AG04449 (cell line): ENCODE measurements around the gene TAF9.
"Not testable (repeated sequence)": the region's sequence is repeated elsewhere in the genome, so short reads cannot be mapped to it uniquely, and the experiment has no call there.

Experiments used
- CTCF ChIA-PET: fragments of 350-600 bp; formaldehyde crosslinking; extraction: SDS; loops from one replicate; lab custom pipeline; 2021; ENCODE audit warnings: antibody characterized with exemption; lab: Yijun Ruan, JAX
- POLR2A ChIA-PET: fragments of 400-600, 350-600 bp; formaldehyde crosslinking; extraction: SDS; loops from one replicate; lab custom pipeline; 2020; ENCODE audit warnings: antibody characterized with exemption, inconsistent platforms; lab: Yijun Ruan, JAX
- DNase-seq: peaks from one replicate; pipeline ENCODE4 v3.0.0-alpha.2; 2010; ENCODE audit warnings: low read depth, low spot score
- H3K4me3 ChIP-seq: 2 replicates; pipeline ENCODE4 v1.5.1; 2011; ENCODE audit warnings: low read depth, mild to moderate bottlenecking, control low read depth, low read length
- TF ChIP-seq, protein P1 (sequence below): IDR thresholded peaks from one replicate; pipeline ENCODE4 v1.5.1; 2011; ENCODE audit warnings: mild to moderate bottlenecking, moderate library complexity, low read length, control low read depth, inconsistent platforms; ENCODE audit not compliant: insufficient read depth; ENCODE audit errors: missing control alignments

Gene TAF9

DNA sequence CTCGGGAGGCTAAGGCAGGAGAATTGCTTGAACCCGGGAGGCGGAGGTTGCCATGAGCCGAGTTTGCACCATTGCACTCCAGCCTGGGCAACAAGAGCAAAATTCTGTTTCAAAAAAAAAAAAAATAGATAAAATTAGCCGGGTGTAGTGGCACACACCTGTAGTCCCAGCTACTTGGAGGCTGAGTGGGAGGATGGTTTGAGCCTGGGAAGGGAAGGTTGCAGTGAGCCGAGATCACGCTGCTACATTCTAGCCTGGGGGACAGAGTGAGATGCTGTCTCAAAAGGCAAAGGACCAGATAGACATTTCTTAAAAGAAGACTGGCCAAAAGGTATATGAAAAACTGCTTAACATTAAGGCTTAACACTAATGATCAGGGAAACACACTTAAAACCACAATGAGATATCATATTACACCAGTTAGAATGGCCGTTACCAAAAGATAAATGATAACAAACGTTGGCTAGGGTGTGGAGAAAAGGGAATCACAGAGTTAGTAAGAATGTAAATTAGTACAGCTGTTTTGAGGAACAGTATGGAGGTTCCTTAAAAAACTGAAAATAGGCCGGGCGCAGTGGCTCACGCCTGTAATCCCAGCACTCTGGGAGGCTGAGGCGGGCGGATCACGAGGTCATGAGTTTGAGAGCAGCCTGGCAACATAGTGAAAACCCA is 35.5 kb upstream of the TAF9 start:
- TF ChIP-seq, protein P1, sequence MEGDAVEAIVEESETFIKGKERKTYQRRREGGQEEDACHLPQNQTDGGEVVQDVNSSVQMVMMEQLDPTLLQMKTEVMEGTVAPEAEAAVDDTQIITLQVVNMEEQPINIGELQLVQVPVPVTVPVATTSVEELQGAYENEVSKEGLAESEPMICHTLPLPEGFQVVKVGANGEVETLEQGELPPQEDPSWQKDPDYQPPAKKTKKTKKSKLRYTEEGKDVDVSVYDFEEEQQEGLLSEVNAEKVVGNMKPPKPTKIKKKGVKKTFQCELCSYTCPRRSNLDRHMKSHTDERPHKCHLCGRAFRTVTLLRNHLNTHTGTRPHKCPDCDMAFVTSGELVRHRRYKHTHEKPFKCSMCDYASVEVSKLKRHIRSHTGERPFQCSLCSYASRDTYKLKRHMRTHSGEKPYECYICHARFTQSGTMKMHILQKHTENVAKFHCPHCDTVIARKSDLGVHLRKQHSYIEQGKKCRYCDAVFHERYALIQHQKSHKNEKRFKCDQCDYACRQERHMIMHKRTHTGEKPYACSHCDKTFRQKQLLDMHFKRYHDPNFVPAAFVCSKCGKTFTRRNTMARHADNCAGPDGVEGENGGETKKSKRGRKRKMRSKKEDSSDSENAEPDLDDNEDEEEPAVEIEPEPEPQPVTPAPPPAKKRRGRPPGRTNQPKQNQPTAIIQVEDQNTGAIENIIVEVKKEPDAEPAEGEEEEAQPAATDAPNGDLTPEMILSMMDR: no peak
- no peak for DNase-seq
- CTCF ChIA-PET: no interaction called here
- POLR2A ChIA-PET: no interaction called here
- H3K4me3 ChIP-seq: no peak overlapping the region

DNA sequence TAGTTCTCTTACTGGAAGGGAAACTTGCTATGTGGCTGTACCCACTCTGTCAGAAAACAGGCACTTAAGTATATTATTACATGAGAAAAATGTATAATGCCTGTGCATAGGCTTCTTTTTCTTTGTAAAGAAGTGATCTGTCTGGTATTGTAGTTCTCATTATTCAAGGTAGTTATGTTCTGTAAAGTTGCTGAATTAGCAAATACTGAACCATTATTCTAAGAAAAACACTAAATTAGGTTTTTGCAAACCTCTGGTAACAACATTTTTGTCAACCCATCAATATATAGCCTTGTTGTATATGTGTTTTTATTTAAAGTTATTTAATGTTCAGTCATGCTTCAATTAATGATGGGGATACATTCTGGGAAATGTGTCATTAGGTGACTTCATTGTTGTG is 9.1 kb upstream of the TAF9 start:
- ChIA-PET POLR2A (no interaction called here), CTCF (interaction anchor here (0.6 kb wide), 1 partner anchor 240 kb away, joined by 3 read pairs; no protein-coding TSS in a partner anchor)
- no peak for DNase-seq
- no peak overlapping the region for H3K4me3 ChIP-seq
- TF ChIP-seq, protein P1: no peak

DNA sequence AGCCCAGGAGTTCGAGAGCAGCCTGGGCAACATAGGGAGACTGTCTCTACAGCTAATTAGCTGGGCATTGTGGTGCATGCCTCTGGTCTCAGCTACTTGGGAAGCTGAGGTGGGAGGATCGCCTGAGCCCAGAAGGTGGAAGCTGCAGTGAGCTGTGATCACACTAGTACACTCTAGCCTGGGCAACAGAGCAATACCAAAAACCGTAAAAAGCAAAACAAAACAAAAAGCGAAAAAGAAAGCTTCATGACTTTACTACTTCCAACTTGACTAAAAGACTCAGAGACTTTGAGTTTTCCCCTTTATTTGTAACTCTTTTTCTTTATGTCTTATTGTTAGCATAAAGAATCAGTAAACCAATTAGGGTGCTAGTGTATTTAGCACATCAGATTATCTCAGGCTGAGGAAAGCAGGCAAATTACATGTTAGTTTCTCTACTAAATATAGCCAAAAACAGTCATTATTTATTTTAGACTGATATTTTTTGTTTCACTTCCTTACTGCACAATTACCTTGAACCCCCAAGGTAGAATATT is 5.7 kb upstream of the TAF9 start:
- TF ChIP-seq, protein P1: no peak

DNA sequence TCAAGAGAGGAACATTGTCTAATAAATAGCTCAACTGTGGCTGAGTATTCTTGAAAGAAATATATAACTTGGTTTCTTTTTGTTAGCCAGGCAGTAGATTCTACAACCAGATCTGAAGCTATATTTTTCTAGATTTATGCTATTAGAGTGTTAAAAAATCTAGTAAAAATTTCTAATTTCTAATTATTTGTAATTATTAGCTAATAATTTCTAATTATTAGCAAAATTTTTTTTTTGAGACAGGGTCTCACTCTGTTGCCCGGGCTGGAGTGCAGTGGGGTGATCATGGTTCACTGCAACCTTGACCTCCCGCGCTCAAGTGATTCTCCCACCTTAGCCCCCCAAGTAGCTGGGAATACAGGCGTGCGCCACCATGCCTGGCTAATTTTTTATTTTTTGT is 3.1 kb upstream of the TAF9 start:
- ChIA-PET POLR2A (no interaction called here), CTCF (interaction anchor here (0.9 to 1.7 kb wide), 3 partner anchors 81 to 329 kb away, joined by 3 to 7 read pairs (median 4); partner anchors contain the start of gene SLC30A5)
- no peak overlapping the region for H3K4me3 ChIP-seq
- TF ChIP-seq, protein P1: no peak
- DNase-seq: no peak

More for the DNA sequence above, 5.7 kb upstream of the TAF9 start:
- DNase-seq: no peak
- ChIA-PET CTCF (no interaction called here), POLR2A (no interaction called here)
- H3K4me3 ChIP-seq: no peak overlapping the region

DNA sequence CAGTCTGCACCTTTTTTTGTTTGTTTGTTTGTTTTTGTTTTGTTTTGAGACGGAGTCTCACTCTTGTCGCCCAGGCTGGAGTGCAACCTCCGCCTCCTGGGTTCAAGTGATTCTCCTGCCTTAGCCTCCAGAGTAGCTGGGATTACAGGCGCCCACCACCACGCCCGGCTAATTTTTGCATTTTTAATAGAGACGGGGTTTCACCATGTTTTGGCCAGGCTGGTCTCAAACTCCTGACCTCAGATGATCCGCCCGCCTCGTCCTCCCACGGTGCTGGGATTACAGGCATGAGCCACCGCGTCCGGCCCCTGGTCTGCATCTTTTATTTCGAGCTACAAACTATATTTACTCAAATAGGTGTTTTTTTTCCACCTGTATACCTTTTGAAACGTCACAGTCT is 1.0 kb upstream of the TAF9 start:
- H3K4me3 ChIP-seq: peak overlapping the region; percentile 90
- CTCF ChIA-PET: interaction anchor here (1.1 to 1.5 kb wide), 2 partner anchors 238 to 277 kb away, joined by 3 to 9 read pairs; partner anchors contain the start of gene SLC30A5
- POLR2A ChIA-PET: interaction anchor here (0.6 to 1.0 kb wide), 2 partner anchors 55 to 136 kb away, joined by 3 read pairs; partner anchors contain the start of gene CDK7
- not testable (repeated sequence) for DNase-seq

DNA sequence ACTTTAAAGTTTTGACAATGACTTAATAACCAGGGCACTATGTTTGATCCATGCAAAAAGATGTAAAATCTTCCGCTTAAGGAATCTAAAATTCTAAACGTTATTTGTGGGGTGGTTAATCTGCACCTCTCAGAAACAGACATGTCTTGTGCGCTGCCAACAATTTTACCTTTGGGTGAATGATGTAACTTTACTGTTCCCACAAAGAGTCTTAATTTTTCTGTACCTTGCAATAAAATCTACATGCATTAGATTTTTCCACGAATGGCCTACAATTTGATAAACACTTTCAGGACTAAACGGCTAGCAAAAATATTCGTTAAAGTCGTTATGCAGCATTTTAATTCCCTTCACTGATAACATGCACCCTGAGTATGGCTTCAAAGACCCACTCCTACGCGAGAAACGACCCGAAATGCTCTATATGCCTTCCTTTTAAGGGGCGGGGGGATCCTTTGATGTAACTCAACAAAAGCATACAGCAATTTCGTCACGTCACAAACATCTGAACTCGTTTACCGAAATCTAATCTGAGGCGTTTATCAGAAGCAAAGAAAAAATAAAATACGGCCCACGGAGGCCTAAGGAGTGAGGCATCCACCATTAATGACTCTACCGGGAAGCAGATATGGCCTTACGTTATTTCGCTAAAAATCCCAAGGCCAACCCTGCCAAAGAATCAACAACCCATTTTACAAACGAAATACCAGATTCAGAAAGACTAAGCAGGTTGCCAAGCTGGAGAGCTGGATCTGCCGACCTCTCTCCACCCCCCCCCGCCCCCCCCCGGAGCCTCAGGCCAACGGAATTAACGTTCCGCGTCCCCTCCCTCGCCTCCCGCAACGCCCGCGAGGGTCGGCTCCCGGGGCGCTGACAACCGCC is 621 bp downstream of the TAF9 start:
- peak overlapping the region; percentile 90 for H3K4me3 ChIP-seq
- POLR2A ChIA-PET: no interaction called here
- TF ChIP-seq, protein P1: no peak
- DNase-seq: no peak
- CTCF ChIA-PET: interaction anchor here (1.3 to 1.5 kb wide), 2 partner anchors 9 to 236 kb away, joined by 3 read pairs; no protein-coding TSS in a partner anchor
